GM12875 (cell line): Measurements from ENCODE around the gene WFDC1.

Experiments
- H3K4me3 ChIP-seq: one replicate; pipeline ENCODE4 v1.5.1; 2011; ENCODE audit warnings: low read depth, low read length, control low read depth
- CTCF ChIP-seq: IDR thresholded peaks from 2 replicates; pipeline ENCODE4 v1.5.1; 2011; ENCODE audit warnings: low read depth, mild to moderate bottlenecking, control low read depth, inconsistent platforms, low read length, moderate library complexity, borderline replicate concordance; ENCODE audit not compliant: insufficient read depth

WFDC1 gene

GRCh38 chr16:84318091-84318975, 23.7 kb downstream of the WFDC1 start:
- no peak for TF ChIP-seq CTCF
- no peak overlapping the region for H3K4me3 ChIP-seq

- H3K4me3 ChIP-seq: no peak overlapping the region
- TF ChIP-seq CTCF: no peak
Measured at GRCh38 chr16:84319146-84319760, 24.6 kb downstream of the WFDC1 start.

GRCh38 chr16:84320511-84320910, 25.8 kb downstream of the WFDC1 start:
- no peak for TF ChIP-seq CTCF

GRCh38 chr16:84321932-84322331, 27.3 kb downstream of the WFDC1 start:
- TF ChIP-seq CTCF: no peak
- no peak overlapping the region for H3K4me3 ChIP-seq

More at GRCh38 chr16:84320511-84320910, 25.8 kb downstream of the WFDC1 start:
- no peak overlapping the region for H3K4me3 ChIP-seq

GRCh38 chr16:84322749-84323148, 28.1 kb downstream of the WFDC1 start:
- no peak overlapping the region for H3K4me3 ChIP-seq
- no peak for TF ChIP-seq CTCF

GRCh38 chr16:84323606-84324005, 28.9 kb downstream of the WFDC1 start:
- H3K4me3 ChIP-seq: no peak overlapping the region
- TF ChIP-seq CTCF: no peak
